GM18951 (cell line): ENCODE measurements around the gene URB2.
"Not testable (repeated sequence)": the region's sequence is repeated elsewhere in the genome, so short reads cannot be mapped to it uniquely, and the experiment has no call there.

Experiments used
- POLR2A ChIP-seq: IDR thresholded peaks from 4 replicates; pipeline ENCODE4 v1.6.1; 2011; ENCODE audit warnings: mild to moderate bottlenecking; ENCODE audit not compliant: insufficient read length, insufficient read depth; ENCODE audit errors: extremely low read depth
- in situ Hi-C: fragments of 300-500 bp; cut with MboI; formaldehyde crosslinking; loops from one replicate; pipeline ENCODE4 v1.12.0; 2022; ENCODE audit warnings: low sequenced_read_pairs, mixed read lengths, inconsistent platforms; ENCODE audit not compliant: unreplicated experiment

URB2 gene

GRCh38 chr1:229625915-229626831, at the start of gene URB2, which contains the start of gene TAF5L:
TSS of gene URB2 (plus strand) at chr1:229626247. CDS start at chr1:229627634, 1,387 bp downstream.
TSS of gene TAF5L (minus strand) at chr1:229626122. CDS start at chr1:229614482, 11,640 bp downstream.
- TF ChIP-seq POLR2A, result peak; percentile 81
- in situ Hi-C loops, result no loop called here

GRCh38 chr1:229578168-229579058, 47.6 kb upstream of the URB2 start:
- no peak for TF ChIP-seq POLR2A
- in situ Hi-C loops, result no loop called here

DNA sequence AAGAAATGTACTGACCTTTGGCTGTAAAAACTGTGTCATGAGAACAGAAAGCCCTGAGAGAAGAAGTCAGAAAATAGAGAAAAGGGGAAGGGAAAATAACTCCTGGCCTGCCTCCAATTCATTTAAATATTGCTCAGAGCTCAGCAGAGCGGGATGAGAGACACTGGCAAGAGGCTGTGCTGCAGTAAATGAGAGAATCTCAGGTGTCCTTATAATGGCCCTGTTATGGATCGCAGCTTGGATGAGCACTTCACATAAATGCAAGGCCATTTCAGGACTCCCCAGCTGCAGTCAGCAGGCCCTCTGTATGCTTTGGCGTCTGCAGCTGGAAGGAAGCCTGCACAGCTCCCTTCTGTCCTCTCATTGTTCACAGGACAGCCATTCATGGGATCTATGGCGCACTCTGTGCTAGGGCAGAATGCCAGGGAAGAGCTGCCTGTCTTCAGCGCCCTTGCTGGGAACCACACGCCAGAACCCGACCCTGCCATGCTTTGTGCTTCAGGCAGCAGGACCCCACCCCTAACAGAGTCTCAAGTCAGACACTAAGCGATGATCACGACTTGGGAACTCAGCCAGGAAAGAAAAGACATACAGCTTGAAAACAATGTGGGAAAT, 46.9 kb upstream of the URB2 start:
- in situ Hi-C loops, result no loop called here
- TF ChIP-seq POLR2A, result no peak

DNA sequence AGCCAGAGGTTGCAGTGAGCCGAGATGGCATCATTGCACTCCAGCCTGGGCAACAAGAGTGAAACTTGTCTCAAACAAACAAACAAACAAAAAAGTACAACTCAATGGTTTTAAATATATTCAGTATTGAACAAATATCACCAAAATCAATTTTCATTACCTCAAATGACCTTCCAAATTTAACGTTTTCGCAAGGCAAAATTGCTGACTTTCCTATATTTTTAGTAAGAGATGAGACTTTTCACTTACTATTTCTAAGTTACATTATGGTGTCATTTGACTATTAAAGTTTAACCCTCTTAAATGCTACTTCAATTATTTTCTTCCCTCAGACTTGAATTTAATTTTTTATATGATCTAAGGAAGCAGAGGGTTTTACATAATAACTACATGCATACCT, 44.6 kb upstream of the URB2 start:
- in situ Hi-C loops, result no loop called here
- TF ChIP-seq POLR2A, result no peak

DNA sequence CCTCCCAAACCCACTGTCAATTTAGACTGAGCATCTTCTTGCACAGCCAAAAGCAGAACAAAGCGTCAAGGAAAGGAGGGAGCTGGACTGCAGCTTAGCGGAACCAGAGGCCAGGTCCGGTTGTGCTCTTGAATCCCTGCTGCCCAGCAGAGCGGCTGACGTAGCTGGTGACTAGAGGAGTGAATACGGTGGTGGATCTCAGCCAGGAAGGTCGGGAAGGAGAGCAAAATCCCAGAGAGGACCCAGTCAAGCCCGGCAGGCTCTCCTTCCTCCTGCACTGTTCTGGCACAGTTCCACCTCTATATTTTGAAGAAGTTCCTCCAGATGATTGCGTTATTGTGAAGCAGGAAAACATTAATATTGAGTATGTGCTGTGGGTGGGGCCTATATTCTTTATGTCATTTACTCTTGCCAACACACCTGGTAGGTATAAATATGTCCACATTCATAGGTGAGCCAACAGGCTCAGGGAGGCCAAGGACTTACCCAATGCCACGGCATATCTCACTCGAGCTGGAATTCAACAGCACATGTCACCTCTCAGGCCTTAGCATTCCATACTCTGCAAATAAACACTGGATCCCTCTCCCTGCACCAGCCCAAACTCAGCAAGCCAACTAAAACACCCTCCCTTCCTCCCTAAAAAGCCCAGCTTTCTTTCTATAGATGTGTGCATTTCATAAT, 43.9 kb upstream of the URB2 start:
- TF ChIP-seq POLR2A, result no peak
- in situ Hi-C loops, result no loop called here

GRCh38 chr1:229582715-229583114, 43.3 kb upstream of the URB2 start:
- no peak for TF ChIP-seq POLR2A
- in situ Hi-C loops, result no loop called here

GRCh38 chr1:229585338-229585737, 40.7 kb upstream of the URB2 start:
- in situ Hi-C loops, result no loop called here
- TF ChIP-seq POLR2A, result no peak

- in situ Hi-C loops, result no loop called here
- no peak for TF ChIP-seq POLR2A
Observed at GRCh38 chr1:229590119-229590518, 35.9 kb upstream of the URB2 start.

GRCh38 chr1:229593800-229594199, 32.2 kb upstream of the URB2 start:
- TF ChIP-seq POLR2A, result no peak
- in situ Hi-C loops, result no loop called here

- in situ Hi-C loops, result no loop called here
- no peak for TF ChIP-seq POLR2A
Observed at GRCh38 chr1:229594227-229595008, 31.6 kb upstream of the URB2 start.

DNA sequence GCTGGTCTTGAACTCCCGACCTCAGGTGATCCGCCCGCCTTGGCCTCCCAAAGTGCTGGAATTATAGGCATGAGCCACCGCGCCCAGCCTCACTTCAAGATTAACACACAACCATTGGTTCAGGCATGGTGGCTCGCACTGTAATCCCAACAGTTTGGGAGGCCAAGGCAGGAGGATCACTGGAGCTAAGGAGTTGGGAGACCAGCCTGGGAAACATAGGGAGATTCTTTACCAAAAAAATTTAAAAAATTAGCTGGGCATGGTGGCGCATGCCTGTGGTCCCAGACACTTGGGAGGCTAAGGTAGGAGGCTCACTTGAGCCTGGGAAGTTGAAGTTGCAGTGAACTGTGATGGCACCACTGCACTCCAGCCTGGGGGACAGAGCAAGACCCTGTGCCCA, 30.2 kb upstream of the URB2 start:
- in situ Hi-C loops, result not testable (repeated sequence)
